ENCODE measurements around the gene PEX1.

GRCh38 chr7:92546856-92547497, 18.7 kb upstream of the PEX1 start:
- TF ChIP-seq, protein P1, sequence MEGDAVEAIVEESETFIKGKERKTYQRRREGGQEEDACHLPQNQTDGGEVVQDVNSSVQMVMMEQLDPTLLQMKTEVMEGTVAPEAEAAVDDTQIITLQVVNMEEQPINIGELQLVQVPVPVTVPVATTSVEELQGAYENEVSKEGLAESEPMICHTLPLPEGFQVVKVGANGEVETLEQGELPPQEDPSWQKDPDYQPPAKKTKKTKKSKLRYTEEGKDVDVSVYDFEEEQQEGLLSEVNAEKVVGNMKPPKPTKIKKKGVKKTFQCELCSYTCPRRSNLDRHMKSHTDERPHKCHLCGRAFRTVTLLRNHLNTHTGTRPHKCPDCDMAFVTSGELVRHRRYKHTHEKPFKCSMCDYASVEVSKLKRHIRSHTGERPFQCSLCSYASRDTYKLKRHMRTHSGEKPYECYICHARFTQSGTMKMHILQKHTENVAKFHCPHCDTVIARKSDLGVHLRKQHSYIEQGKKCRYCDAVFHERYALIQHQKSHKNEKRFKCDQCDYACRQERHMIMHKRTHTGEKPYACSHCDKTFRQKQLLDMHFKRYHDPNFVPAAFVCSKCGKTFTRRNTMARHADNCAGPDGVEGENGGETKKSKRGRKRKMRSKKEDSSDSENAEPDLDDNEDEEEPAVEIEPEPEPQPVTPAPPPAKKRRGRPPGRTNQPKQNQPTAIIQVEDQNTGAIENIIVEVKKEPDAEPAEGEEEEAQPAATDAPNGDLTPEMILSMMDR (IDR thresholded peaks at IDR 0.05), result no peak
- TF ChIP-seq POLR2AphosphoS5 (IDR thresholded peaks at IDR 0.05), result no peak
- TF ChIP-seq POLR2A (IDR thresholded peaks at IDR 0.05), result no peak
- no peak for TF ChIP-seq EP300 (IDR thresholded peaks at IDR 0.05)
